ENCODE data around the gene TRAF3IP3. TPM values are rescaled to one million over a fixed set of nuclear protein-coding genes. Genes with fewer than 3 reads are reported as not detected.

TRAF3IP3 gene
- polyA plus RNA-seq, 1 of the 3 experiments (the other 2 are of a cell fraction) = 0.31 TPM

DNA sequence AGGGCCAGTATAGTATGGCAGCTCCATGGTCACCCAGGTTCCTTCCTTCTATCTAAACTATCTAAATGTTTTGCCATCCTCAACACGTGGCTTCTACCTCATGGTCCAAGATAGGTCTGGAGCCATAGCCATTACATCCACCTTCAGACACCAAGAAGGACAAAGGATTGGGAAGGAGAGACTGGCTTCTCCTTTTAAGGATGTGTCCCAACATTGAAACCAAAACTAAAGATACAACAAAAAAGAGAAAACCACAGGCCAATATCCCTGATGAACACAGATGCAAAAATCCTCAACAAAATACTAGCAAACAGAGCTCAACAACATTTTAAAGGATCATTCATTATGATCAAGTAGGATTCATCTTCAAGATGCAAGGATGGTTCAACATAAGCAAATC lies 26.4 kb upstream of the TRAF3IP3 start:
- POLR2A ChIA-PET = no interaction called here
- Histone ChIP-seq H4K20me1 (ENCODE audit: insufficient read depth) (no peaks in the 10 kb centered on the region), H3K4me3 (ENCODE audit: low read depth in 2 of 2, low read length in 1 of 2) (no peak overlapping the region), H2AFZ (ENCODE audit: low read depth) (no peak overlapping the region), H3K79me2 (ENCODE audit: insufficient read depth) (no peaks in the 10 kb centered on the region), H3K27ac (ENCODE audit: low read depth in 2 of 2, low read length in 1 of 2) (no peak overlapping the region), H3K36me3 (replicated peaks in 1 of 2; ENCODE audit: control insufficient read depth in 1 of 2, insufficient read depth in 2 of 2, low read length in 1 of 2) (no peaks in the 10 kb centered on the region), H3K9me3 (no peaks in the 10 kb centered on the region), H3K27me3 (ENCODE audit: insufficient read depth) (no peaks in the 10 kb centered on the region), H3K4me1 (ENCODE audit: control insufficient read depth in 1 of 2, insufficient read depth in 2 of 2, low read depth in 1 of 2, low read length in 1 of 2) (peaks cover 0 to 6% of the 10 kb centered on the region in 2 experiments; a peak in 2 of 4 replicates), H3K4me2 (no peak overlapping the region), H3K9me2 (no peaks in the 10 kb centered on the region), H3F3A (replicated peaks; ENCODE audit: insufficient read depth) (no peaks in the 10 kb centered on the region), H3K9ac (no peak overlapping the region)
- CTCF ChIA-PET = interaction anchor here (1.0 kb wide), 1 partner anchor 54 kb away, joined by 4 read pairs; the partner anchor contains the start of gene G0S2
- 11% methylated on average over 1 of the region's 1 CpG for WGBS (ENCODE audit: low lambda C conversion rate)
- no peak for TF ChIP-seq RFX5 (IDR thresholded peaks at IDR 0.05; ENCODE audit: low read length)
- TF ChIP-seq, protein P1, sequence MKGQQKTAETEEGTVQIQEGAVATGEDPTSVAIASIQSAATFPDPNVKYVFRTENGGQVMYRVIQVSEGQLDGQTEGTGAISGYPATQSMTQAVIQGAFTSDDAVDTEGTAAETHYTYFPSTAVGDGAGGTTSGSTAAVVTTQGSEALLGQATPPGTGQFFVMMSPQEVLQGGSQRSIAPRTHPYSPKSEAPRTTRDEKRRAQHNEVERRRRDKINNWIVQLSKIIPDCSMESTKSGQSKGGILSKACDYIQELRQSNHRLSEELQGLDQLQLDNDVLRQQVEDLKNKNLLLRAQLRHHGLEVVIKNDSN (IDR thresholded peaks at IDR 0.05; ENCODE audit: borderline replicate concordance, low read depth) = no peak
- TF ChIP-seq, protein P2, sequence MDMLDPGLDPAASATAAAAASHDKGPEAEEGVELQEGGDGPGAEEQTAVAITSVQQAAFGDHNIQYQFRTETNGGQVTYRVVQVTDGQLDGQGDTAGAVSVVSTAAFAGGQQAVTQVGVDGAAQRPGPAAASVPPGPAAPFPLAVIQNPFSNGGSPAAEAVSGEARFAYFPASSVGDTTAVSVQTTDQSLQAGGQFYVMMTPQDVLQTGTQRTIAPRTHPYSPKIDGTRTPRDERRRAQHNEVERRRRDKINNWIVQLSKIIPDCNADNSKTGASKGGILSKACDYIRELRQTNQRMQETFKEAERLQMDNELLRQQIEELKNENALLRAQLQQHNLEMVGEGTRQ (IDR thresholded peaks at IDR 0.05; ENCODE audit: borderline replicate concordance, low read depth, low read length) = no peak
- TF ChIP-seq MXI1 (IDR thresholded peaks at IDR 0.05; ENCODE audit: low read depth, low read length) = no peak
- TF ChIP-seq TEAD4 (IDR thresholded peaks at IDR 0.05; ENCODE audit: borderline replicate concordance, insufficient read depth) = no peak
- no peak for TF ChIP-seq MEF2A (IDR thresholded peaks at IDR 0.05; ENCODE audit: borderline replicate concordance, low read depth)
- TF ChIP-seq RAD21 (IDR thresholded peaks at IDR 0.05; ENCODE audit: low read length) = no peak
- no peak for TF ChIP-seq FOXJ3 (CRISPR knock-in tag; IDR thresholded peaks at IDR 0.05)
- TF ChIP-seq, protein P3, sequence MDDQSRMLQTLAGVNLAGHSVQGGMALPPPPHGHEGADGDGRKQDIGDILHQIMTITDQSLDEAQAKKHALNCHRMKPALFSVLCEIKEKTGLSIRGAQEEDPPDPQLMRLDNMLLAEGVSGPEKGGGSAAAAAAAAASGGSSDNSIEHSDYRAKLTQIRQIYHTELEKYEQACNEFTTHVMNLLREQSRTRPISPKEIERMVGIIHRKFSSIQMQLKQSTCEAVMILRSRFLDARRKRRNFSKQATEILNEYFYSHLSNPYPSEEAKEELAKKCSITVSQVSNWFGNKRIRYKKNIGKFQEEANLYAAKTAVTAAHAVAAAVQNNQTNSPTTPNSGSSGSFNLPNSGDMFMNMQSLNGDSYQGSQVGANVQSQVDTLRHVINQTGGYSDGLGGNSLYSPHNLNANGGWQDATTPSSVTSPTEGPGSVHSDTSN (IDR thresholded peaks at IDR 0.05) = no peak
- TF ChIP-seq EZH2phosphoT487 (IDR thresholded peaks at IDR 0.05; ENCODE audit: borderline replicate concordance, low read depth) = no peak
- TF ChIP-seq FOXM1 (IDR thresholded peaks at IDR 0.05; ENCODE audit: low read depth) = no peak
- no peak for TF ChIP-seq NFIC (IDR thresholded peaks at IDR 0.05; ENCODE audit: borderline replicate concordance)
- no peak for TF ChIP-seq JUND (IDR thresholded peaks at IDR 0.05)
- TF ChIP-seq NRF1 (IDR thresholded peaks at IDR 0.05; ENCODE audit: low read depth, low read length) = no peak
- TF ChIP-seq TCF12 (IDR thresholded peaks at IDR 0.05) = no peak
- TF ChIP-seq GABPA (IDR thresholded peaks at IDR 0.05; ENCODE audit: low read depth) = no peak
- TF ChIP-seq, protein P4, sequence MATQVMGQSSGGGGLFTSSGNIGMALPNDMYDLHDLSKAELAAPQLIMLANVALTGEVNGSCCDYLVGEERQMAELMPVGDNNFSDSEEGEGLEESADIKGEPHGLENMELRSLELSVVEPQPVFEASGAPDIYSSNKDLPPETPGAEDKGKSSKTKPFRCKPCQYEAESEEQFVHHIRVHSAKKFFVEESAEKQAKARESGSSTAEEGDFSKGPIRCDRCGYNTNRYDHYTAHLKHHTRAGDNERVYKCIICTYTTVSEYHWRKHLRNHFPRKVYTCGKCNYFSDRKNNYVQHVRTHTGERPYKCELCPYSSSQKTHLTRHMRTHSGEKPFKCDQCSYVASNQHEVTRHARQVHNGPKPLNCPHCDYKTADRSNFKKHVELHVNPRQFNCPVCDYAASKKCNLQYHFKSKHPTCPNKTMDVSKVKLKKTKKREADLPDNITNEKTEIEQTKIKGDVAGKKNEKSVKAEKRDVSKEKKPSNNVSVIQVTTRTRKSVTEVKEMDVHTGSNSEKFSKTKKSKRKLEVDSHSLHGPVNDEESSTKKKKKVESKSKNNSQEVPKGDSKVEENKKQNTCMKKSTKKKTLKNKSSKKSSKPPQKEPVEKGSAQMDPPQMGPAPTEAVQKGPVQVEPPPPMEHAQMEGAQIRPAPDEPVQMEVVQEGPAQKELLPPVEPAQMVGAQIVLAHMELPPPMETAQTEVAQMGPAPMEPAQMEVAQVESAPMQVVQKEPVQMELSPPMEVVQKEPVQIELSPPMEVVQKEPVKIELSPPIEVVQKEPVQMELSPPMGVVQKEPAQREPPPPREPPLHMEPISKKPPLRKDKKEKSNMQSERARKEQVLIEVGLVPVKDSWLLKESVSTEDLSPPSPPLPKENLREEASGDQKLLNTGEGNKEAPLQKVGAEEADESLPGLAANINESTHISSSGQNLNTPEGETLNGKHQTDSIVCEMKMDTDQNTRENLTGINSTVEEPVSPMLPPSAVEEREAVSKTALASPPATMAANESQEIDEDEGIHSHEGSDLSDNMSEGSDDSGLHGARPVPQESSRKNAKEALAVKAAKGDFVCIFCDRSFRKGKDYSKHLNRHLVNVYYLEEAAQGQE (IDR thresholded peaks at IDR 0.05; ENCODE audit: low read depth, low read length) = no peak
- TF ChIP-seq SMC3 (IDR thresholded peaks at IDR 0.05; ENCODE audit: low read depth, low read length) = no peak
- no peak for TF ChIP-seq GATA2 (CRISPR knock-in tag; IDR thresholded peaks at IDR 0.05)
- no peak for DNase-seq

All from SK-N-SH (cell line).